K562 (cell line): ENCODE measurements around the gene HOXB8. TPM values are rescaled to one million over a fixed set of nuclear protein-coding genes. Genes with fewer than 3 reads are reported as not detected.

Experiments used
- ATAC-seq: fragments of 200-7000 bp; cut with Tn5 transposase; 3 replicates; pipeline ENCODE4 v1.9.1; 2020; ENCODE audit warnings: moderate library complexity
- BruUV-seq: library from RNA; stranded (reverse); fragments of 400-500 nt; replicated peaks from 2 replicates; lab custom pipeline; 2021; lab: Mats Ljungman, UMichigan
- CTCF ChIA-PET: fragments of 300-600 bp; formaldehyde crosslinking; extraction: SDS; loops from one replicate; lab custom pipeline; 2021; ENCODE audit warnings: low intra/inter-chr PET ratio; lab: Yijun Ruan, JAX
- POLR2A ChIA-PET: fragments of 300-600, 350-650 bp; sonication (Branson Sonifier 250); formaldehyde crosslinking; extraction: SDS; loops from one replicate; lab custom pipeline; 2021; ENCODE audit warnings: antibody characterized with exemption, inconsistent platforms; lab: Yijun Ruan, JAX
- DNase-seq, 4 experiments: peaks; one replicate each; pipeline versions ENCODE4 v3.0.0 to v3.0.0-alpha.2; 2011 to 2018; ENCODE audit warnings: low spot score in 3 of 4, mixed read lengths in 3 of 4; ENCODE audit errors: extremely low read depth in 1 of 4
- FAIRE-seq: peaks from 2 replicates; lab custom pipeline; 2011; peaks lifted over from hg19 to GRCh38; lab: Jason Lieb, UNC
- H2AFZ ChIP-seq: 2 replicates; pipeline ENCODE4 v1.6.0; 2011; ENCODE audit warnings: low read depth, low read length, control low read depth, inconsistent platforms
- H3K27ac ChIP-seq: fragments of 200-600 bp; 3 replicates; pipeline ENCODE4 v1.8.0; 2011; ENCODE audit warnings: low read depth, mild to moderate bottlenecking, control low read depth, inconsistent platforms, low read length, moderate library complexity, mixed read lengths; ENCODE audit errors: extremely low read depth
- H3K27me3 ChIP-seq, 2 experiments: fragments of 300-600 bp in 1 of 2; 2 replicates in 1 of 2; 3 replicates in 1 of 2; pipeline versions ENCODE4 v1.6.0 to v1.8.0; 2011; ENCODE audit warnings: inconsistent platforms in 2 of 2, low read length in 2 of 2, mild to moderate bottlenecking in 1 of 2, mixed read lengths in 1 of 2, moderate library complexity in 1 of 2; ENCODE audit not compliant: control insufficient read depth in 2 of 2, insufficient read depth in 2 of 2
- H3K36me3 ChIP-seq: fragments of 300-600 bp; 3 replicates; pipeline ENCODE4 v1.8.0; 2011; ENCODE audit warnings: mild to moderate bottlenecking, low read length, inconsistent platforms; ENCODE audit not compliant: control insufficient read depth, insufficient read depth
- H3K4me1 ChIP-seq, 2 experiments: fragments of 200-600 bp in 1 of 2; replicated peaks in 1 of 2; 2 replicates in 1 of 2; 3 replicates in 1 of 2; pipeline versions ENCODE4 v1.5.1 to v1.8.0; 2011; ENCODE audit warnings: inconsistent platforms in 2 of 2, low read length in 2 of 2, mild to moderate bottlenecking in 1 of 2, mixed read lengths in 1 of 2, moderate library complexity in 1 of 2; ENCODE audit not compliant: control insufficient read depth in 2 of 2, insufficient read depth in 2 of 2
- H3K4me2 ChIP-seq: 2 replicates; pipeline ENCODE4 v1.6.1; 2011; ENCODE audit warnings: low read length, control low read depth, inconsistent platforms, mixed read lengths; ENCODE audit not compliant: insufficient read depth
- H3K4me3 ChIP-seq: fragments of 200-600 bp; sonication (generic), shearing (Covaris generic); 2 replicates; pipeline ENCODE4 v1.5.1; 2016; ENCODE audit warnings: control low read depth, inconsistent platforms
- H3K79me2 ChIP-seq: fragments of 200-600 bp; 3 replicates; pipeline ENCODE4 v1.8.0; 2011; ENCODE audit warnings: low read length, inconsistent platforms; ENCODE audit not compliant: control insufficient read depth, insufficient read depth
- H3K9ac ChIP-seq, 2 experiments: 2 replicates each; pipeline versions ENCODE4 v1.6.0 to v1.6.1; 2011; ENCODE audit warnings: low read depth in 2 of 2, low read length in 2 of 2, control low read depth in 1 of 2, inconsistent platforms in 1 of 2, mild to moderate bottlenecking in 1 of 2, mixed read lengths in 1 of 2; ENCODE audit not compliant: insufficient read depth in 1 of 2
- H3K9me1 ChIP-seq: one replicate; pipeline ENCODE4 v1.6.0; 2011; ENCODE audit warnings: inconsistent platforms, mild to moderate bottlenecking, low read length, moderate library complexity; ENCODE audit not compliant: control insufficient read depth, insufficient read depth
- H3K9me3 ChIP-seq: replicated peaks from 2 replicates; pipeline ENCODE4 v1.5.1; 2011; ENCODE audit warnings: low read depth, low read length, inconsistent platforms; ENCODE audit not compliant: control insufficient read depth, insufficient read depth
- H4K20me1 ChIP-seq: replicated peaks from 2 replicates; pipeline ENCODE4 v1.6.1; 2011; ENCODE audit warnings: low read length, inconsistent platforms, mixed read lengths; ENCODE audit not compliant: control insufficient read depth, insufficient read depth
- HMGN3 ChIP-seq: IDR thresholded peaks from 2 replicates; pipeline ENCODE4 v1.6.1; 2011; ENCODE audit warnings: borderline replicate concordance, low read depth, mild to moderate bottlenecking, mixed read lengths, low read length; ENCODE audit not compliant: insufficient read length; ENCODE audit errors: extremely low read depth
- NFE2 ChIP-seq: IDR thresholded peaks from 2 replicates; pipeline ENCODE4 v1.6.1; 2014; ENCODE audit warnings: antibody characterized with exemption, low read depth
- NUFIP1 ChIP-seq: fragments of 450-650 bp; IDR thresholded peaks from 2 replicates; pipeline ENCODE4 v1.6.1; 2018; ENCODE audit not compliant: partially characterized antibody
- PURB ChIP-seq: sonication (generic); formaldehyde crosslinking; IDR thresholded peaks from 2 replicates; pipeline ENCODE4 v1.9.0; 2021; ENCODE audit warnings: low read depth, mild to moderate bottlenecking, missing genetic modification reagents
- ZBTB1 ChIP-seq: sonication (generic); formaldehyde crosslinking; IDR thresholded peaks from 2 replicates; pipeline ENCODE4 v1.8.1; 2023; ENCODE audit warnings: missing genetic modification reagents, low read depth, mild to moderate bottlenecking, borderline replicate concordance
- ZKSCAN3 ChIP-seq: fragments of 250-450 bp; sonication (Bioruptor Pico); IDR thresholded peaks from 2 replicates; pipeline ENCODE4 v1.4.0; 2020
- WGBS: fragments of 100-300 bp; shearing (Covaris generic); methylation state at CpG from one replicate; pipeline ENCODE4 v1.1.6; 2016; ENCODE audit warnings: low coverage, mixed read lengths; ENCODE audit not compliant: insufficient coverage; ENCODE audit errors: missing lambda C conversion rate; 5-methylcytosine and 5-hydroxymethylcytosine counted together
- in situ Hi-C: fragments of 300-500 bp; cut with MboI; formaldehyde crosslinking; loops from 4 replicates; pipeline ENCODE4 v1.15.0; 2018; ENCODE audit warnings: inconsistent platforms, mixed read lengths
- intact Hi-C: fragments of 100-400 bp; cut with micrococcal nuclease; formaldehyde crosslinking; loops from 2 replicates; pipeline ENCODE4 v1.14.2; 2022
- polyA plus RNA-seq, 8 experiments: library from polyadenylated mRNA; depleted of rRNA in 4 of 8; stranded (reverse) in 5 of 8; unstranded in 3 of 8; fragments of >200 nt; fragmentation: Nextera tagmentation in 2 of 8; fragmentation: Illumina TruSeq in 1 of 8; extraction: Ambion mirVana in 2 of 8; extraction: Trizol in 1 of 8; gene quantifications; 2 replicates each; pipeline versions ENCODE4 v1.2.1 to v1.2.3, GENCODE V29; 2011 to 2014; ENCODE audit warnings: inconsistent platforms in 1 of 8, missing spikeins in 1 of 8
- total RNA-seq, 7 experiments: library from RNA; depleted of rRNA in 6 of 7; stranded (reverse); fragments of >200 nt in 6 of 7; fragmentation: Illumina TruSeq in 2 of 7; extraction: Trizol in 2 of 7; gene quantifications; 2 replicates each; pipeline versions ENCODE4 v1.2.1 to v1.2.3, GENCODE V29; 2011 to 2021; ENCODE audit warnings: low replicate concordance in 1 of 7
- TF ChIP-seq, protein P1 (sequence below): sonication (generic); formaldehyde crosslinking; IDR thresholded peaks from 2 replicates; pipeline ENCODE4 v1.8.0; 2022; ENCODE audit warnings: missing genetic modification reagents, mild to moderate bottlenecking, moderate library complexity, borderline replicate concordance
- TF ChIP-seq, protein P2 (sequence below): fragments of 450-650 bp; IDR thresholded peaks from 2 replicates; pipeline ENCODE4 v1.6.1; 2016; ENCODE audit warnings: mild to moderate bottlenecking

HOXB8 gene
- total and polyA plus RNA-seq, 9 of the 15 experiments (the other 6 are each of a cell fraction or from before 2014, with no cell fraction given), result 0.52 to 23.8 (median 3.6) TPM

DNA sequence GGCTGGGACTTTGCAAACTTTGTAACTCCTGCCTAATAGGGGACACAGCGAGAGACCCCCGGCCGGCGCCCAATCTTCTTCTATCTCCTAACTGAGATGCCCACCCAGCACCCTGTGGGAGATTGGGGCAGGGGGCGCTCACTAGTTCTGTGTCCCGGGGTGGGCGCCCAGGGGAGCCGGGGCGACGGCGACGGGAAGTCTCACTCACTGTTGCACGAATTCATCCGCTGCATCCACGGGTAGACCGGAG lies 17.6 kb downstream of the HOXB8 start:
- ATAC-seq (no peak), DNase-seq (no peak), FAIRE-seq (no peak)
- Histone ChIP-seq H3K27me3 (no peaks in the 10 kb centered on the region), H3K9ac (no peak overlapping the region), H3K4me2 (no peak overlapping the region), H3K27ac (no peak overlapping the region), H3K79me2 (peaks cover 39% of the 10 kb centered on the region), H3K4me3 (no peak overlapping the region), H4K20me1 (no peaks in the 10 kb centered on the region; the same call in 1 of the 2 replicates), H3K9me3 (no peaks in the 10 kb centered on the region), H2AFZ (no peak overlapping the region), H3K9me1 (no peaks in the 10 kb centered on the region), H3K4me1 (peaks cover 29 to 61% of the 10 kb centered on the region in 2 experiments; a peak in 4 of 5 replicates), H3K36me3 (no peaks in the 10 kb centered on the region; the same call in 2 of the 3 replicates)
- BruUV-seq, result no TSS peak
- in situ Hi-C loops (no loop called here), intact Hi-C loops (no loop called here)
- WGBS, result 95% methylated on average over 8 of the region's 16 CpGs
- ChIA-PET CTCF (no interaction called here), POLR2A (no interaction called here)
- no peak for TF ChIP-seq NUFIP1
- no peak for TF ChIP-seq HMGN3
- no peak for TF ChIP-seq ZBTB1
- TF ChIP-seq PURB (CRISPR knock-in tag), result no peak
- TF ChIP-seq, protein P1, sequence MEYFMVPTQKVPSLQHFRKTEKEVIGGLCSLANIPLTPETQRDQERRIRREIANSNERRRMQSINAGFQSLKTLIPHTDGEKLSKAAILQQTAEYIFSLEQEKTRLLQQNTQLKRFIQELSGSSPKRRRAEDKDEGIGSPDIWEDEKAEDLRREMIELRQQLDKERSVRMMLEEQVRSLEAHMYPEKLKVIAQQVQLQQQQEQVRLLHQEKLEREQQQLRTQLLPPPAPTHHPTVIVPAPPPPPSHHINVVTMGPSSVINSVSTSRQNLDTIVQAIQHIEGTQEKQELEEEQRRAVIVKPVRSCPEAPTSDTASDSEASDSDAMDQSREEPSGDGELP, result no peak
- TF ChIP-seq, protein P2, sequence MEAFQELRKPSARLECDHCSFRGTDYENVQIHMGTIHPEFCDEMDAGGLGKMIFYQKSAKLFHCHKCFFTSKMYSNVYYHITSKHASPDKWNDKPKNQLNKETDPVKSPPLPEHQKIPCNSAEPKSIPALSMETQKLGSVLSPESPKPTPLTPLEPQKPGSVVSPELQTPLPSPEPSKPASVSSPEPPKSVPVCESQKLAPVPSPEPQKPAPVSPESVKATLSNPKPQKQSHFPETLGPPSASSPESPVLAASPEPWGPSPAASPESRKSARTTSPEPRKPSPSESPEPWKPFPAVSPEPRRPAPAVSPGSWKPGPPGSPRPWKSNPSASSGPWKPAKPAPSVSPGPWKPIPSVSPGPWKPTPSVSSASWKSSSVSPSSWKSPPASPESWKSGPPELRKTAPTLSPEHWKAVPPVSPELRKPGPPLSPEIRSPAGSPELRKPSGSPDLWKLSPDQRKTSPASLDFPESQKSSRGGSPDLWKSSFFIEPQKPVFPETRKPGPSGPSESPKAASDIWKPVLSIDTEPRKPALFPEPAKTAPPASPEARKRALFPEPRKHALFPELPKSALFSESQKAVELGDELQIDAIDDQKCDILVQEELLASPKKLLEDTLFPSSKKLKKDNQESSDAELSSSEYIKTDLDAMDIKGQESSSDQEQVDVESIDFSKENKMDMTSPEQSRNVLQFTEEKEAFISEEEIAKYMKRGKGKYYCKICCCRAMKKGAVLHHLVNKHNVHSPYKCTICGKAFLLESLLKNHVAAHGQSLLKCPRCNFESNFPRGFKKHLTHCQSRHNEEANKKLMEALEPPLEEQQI, result no peak
- no peak for TF ChIP-seq ZKSCAN3 (CRISPR knock-in tag)
- TF ChIP-seq NFE2, result no peak
